ENCODE results near the gene COBL. TPM values are rescaled to one million over a fixed set of nuclear protein-coding genes. Genes with fewer than 3 reads are reported as not detected.

The COBL gene
- total and polyA plus RNA-seq, 2 donors (not counting 3 experiments of a cell fraction or from before 2014, with no cell fraction given): 0.11 TPM; not detected in 1

- dilution Hi-C loops (cut with MboI; ENCODE audit: extremely low pct_ligation_motif_present, low sequenced_read_pairs) (no loop called here), intact Hi-C loops (cut with micrococcal nuclease) (no loop called here)
- Histone ChIP-seq H3K9ac (replicated peaks; ENCODE audit: extremely low read depth, insufficient read depth, low read length) (no peak overlapping the region), H3K79me2 (ENCODE audit: control insufficient read depth, insufficient read depth, low read length) (no peaks in the 10 kb centered on the region), H3K27ac (ENCODE audit: insufficient read depth, low read depth, low read length) (no peak overlapping the region), H3K36me3 (ENCODE audit: control insufficient read depth in 2 of 2, extremely low read depth in 1 of 2, insufficient read depth in 2 of 2, low read length in 2 of 2) (no peaks in the 10 kb centered on the region), H3K27me3 (ENCODE audit: control insufficient read depth in 2 of 2, insufficient read depth in 2 of 2, low read length in 2 of 2) (peaks cover 0 to 10% of the 10 kb centered on the region in 2 experiments), H2AFZ (ENCODE audit: low read depth, low read length) (no peak overlapping the region), H3K4me1 (ENCODE audit: control insufficient read depth, extremely low read depth, insufficient read depth, low read length) (no peaks in the 10 kb centered on the region), H3K9me3 (replicated peaks; ENCODE audit: control insufficient read depth, insufficient read depth, low read length) (no peaks in the 10 kb centered on the region), H4K20me1 (replicated peaks; ENCODE audit: control insufficient read depth, extremely low read depth, insufficient read depth, low read length) (no peaks in the 10 kb centered on the region), H3K4me3 (replicated peaks in 1 of 3; ENCODE audit: insufficient read depth in 1 of 3, low read depth in 1 of 3, low read length in 3 of 3) (no peak overlapping the region), H3K4me2 (ENCODE audit: insufficient read depth, low read length) (no peak overlapping the region), H3K9me1 (replicated peaks; ENCODE audit: control insufficient read depth, extremely low read depth, insufficient read depth, low read length) (no peaks in the 10 kb centered on the region)
- ChIA-PET POLR2A (no interaction called here), CTCF (interaction anchor here (1.7 to 4.5 kb wide), 2 partner anchors 12 to 15 kb away, joined by 4 to 21 read pairs; no protein-coding TSS in a partner anchor)
- FAIRE-seq: no peak
- DNase-seq (ENCODE audit: low read depth, low spot score): no peak
- BruUV-seq (replicated peaks): no TSS peak
- TF ChIP-seq, protein P1, sequence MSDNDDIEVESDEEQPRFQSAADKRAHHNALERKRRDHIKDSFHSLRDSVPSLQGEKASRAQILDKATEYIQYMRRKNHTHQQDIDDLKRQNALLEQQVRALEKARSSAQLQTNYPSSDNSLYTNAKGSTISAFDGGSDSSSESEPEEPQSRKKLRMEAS (IDR thresholded peaks at IDR 0.05; ENCODE audit: insufficient read depth, insufficient read length): no peak
- TF ChIP-seq, protein P2, sequence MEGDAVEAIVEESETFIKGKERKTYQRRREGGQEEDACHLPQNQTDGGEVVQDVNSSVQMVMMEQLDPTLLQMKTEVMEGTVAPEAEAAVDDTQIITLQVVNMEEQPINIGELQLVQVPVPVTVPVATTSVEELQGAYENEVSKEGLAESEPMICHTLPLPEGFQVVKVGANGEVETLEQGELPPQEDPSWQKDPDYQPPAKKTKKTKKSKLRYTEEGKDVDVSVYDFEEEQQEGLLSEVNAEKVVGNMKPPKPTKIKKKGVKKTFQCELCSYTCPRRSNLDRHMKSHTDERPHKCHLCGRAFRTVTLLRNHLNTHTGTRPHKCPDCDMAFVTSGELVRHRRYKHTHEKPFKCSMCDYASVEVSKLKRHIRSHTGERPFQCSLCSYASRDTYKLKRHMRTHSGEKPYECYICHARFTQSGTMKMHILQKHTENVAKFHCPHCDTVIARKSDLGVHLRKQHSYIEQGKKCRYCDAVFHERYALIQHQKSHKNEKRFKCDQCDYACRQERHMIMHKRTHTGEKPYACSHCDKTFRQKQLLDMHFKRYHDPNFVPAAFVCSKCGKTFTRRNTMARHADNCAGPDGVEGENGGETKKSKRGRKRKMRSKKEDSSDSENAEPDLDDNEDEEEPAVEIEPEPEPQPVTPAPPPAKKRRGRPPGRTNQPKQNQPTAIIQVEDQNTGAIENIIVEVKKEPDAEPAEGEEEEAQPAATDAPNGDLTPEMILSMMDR (IDR thresholded peaks at IDR 0.05; ENCODE audit: extremely low read depth in 1 of 2, insufficient read depth in 1 of 2, low read depth in 1 of 2, low read length in 2 of 2): no peak
- TF ChIP-seq POLR2AphosphoS5 (IDR thresholded peaks at IDR 0.05; ENCODE audit: insufficient read depth, low read depth, low read length) (no peak), FOS (IDR thresholded peaks at IDR 0.05; ENCODE audit: borderline replicate concordance, insufficient read depth, low read length) (no peak), GATA2 (IDR thresholded peaks at IDR 0.05; ENCODE audit: insufficient read depth, insufficient read length, low read depth, low read length) (no peak), EZH2 (IDR thresholded peaks at IDR 0.05; ENCODE audit: borderline replicate concordance, low read depth, low read length, severe bottlenecking) (no peak), MYC (IDR thresholded peaks at IDR 0.05; ENCODE audit: low read depth, low read length) (no peak), POLR2A (IDR thresholded peaks at IDR 0.05; ENCODE audit: low read depth, low read length) (no peak), JUN (IDR thresholded peaks at IDR 0.05; ENCODE audit: borderline replicate concordance, insufficient read depth, insufficient read length, low read depth) (no peak)
Observed at GRCh38 chr7:51175316-51175991, 141.2 kb downstream of the COBL start.
